Cardiac septum (tissue), 1 donor: Measurements from ENCODE around the gene LRP2. TPM values are rescaled to one million over a fixed set of nuclear protein-coding genes. Genes with fewer than 3 reads are reported as not detected.
"Not testable (repeated sequence)": the region's sequence is repeated elsewhere in the genome, so short reads cannot be mapped to it uniquely, and the experiment has no call there.

ENCODE experiments used
- DNase-seq: peaks from one replicate; pipeline ENCODE4 v3.0.0-alpha.2; 2020; ENCODE audit warnings: low spot score
- intact Hi-C: fragments of 100-400 bp; cut with DNase I; formaldehyde crosslinking; loops from one replicate; pipeline ENCODE4 v1.14.0; 2022
- total RNA-seq: library from RNA; stranded (reverse); fragmentation: NEBNext Ultra II Directional; extraction: Animal tissue kit (Norgen Biotek cat#: 25700); gene quantifications from one replicate; pipeline ENCODE4 v1.2.1, GENCODE V29; 2021
- donor health status: DM: no; HTN: no; CAD: no.

The LRP2 gene
- total RNA-seq, 1 donor from 2014 or later: 0.30 TPM

GRCh38 chr2:169351725-169352124 lies 10.6 kb downstream of the LRP2 start:
- intact Hi-C loops: no loop called here
- no peak for DNase-seq

GRCh38 chr2:169349535-169349934 lies 12.8 kb downstream of the LRP2 start:
- DNase-seq: no peak
- intact Hi-C loops: no loop called here

- DNase-seq: no peak
- intact Hi-C loops: no loop called here
These were observed 13.9 kb downstream of the LRP2 start for GRCh38 chr2:169348321-169349024.

GRCh38 chr2:169345486-169346437 lies 16.6 kb downstream of the LRP2 start:
- no peak for DNase-seq
- intact Hi-C loops: no loop called here

- no peak for DNase-seq
- intact Hi-C loops: no loop called here
These were observed 17.4 kb downstream of the LRP2 start for GRCh38 chr2:169344736-169345485.

- DNase-seq: no peak
- intact Hi-C loops: no loop called here
These were observed 19.1 kb downstream of the LRP2 start for GRCh38 chr2:169343202-169343601.

GRCh38 chr2:169339657-169340056 lies 22.7 kb downstream of the LRP2 start:
- intact Hi-C loops: no loop called here
- no peak for DNase-seq

- DNase-seq: no peak
- intact Hi-C loops: no loop called here
These were observed 25.6 kb downstream of the LRP2 start for GRCh38 chr2:169336695-169337094.

GRCh38 chr2:169330555-169331198 lies 31.7 kb downstream of the LRP2 start:
- DNase-seq: no peak
- intact Hi-C loops: no loop called here

GRCh38 chr2:169329688-169330554 lies 32.4 kb downstream of the LRP2 start:
- no peak for DNase-seq
- intact Hi-C loops: no loop called here

- intact Hi-C loops: no loop called here
- no peak for DNase-seq
These were observed 33.5 kb downstream of the LRP2 start for GRCh38 chr2:169328785-169329184.

GRCh38 chr2:169327837-169328236 lies 34.5 kb downstream of the LRP2 start:
- intact Hi-C loops, DNase-seq: not testable (repeated sequence)

- intact Hi-C loops, DNase-seq: not testable (repeated sequence)
These were observed 36.4 kb downstream of the LRP2 start for GRCh38 chr2:169325886-169326285.

GRCh38 chr2:169324581-169325260 lies 37.6 kb downstream of the LRP2 start:
- intact Hi-C loops: no loop called here
- DNase-seq: no peak

- intact Hi-C loops: no loop called here
- DNase-seq: no peak
These were observed 38.5 kb downstream of the LRP2 start for GRCh38 chr2:169323841-169324240.

- intact Hi-C loops: no loop called here
These were observed 41.8 kb downstream of the LRP2 start for GRCh38 chr2:169320561-169320960.

GRCh38 chr2:169315357-169315756 lies 47.0 kb downstream of the LRP2 start:
- intact Hi-C loops: no loop called here

More at GRCh38 chr2:169320561-169320960, 41.8 kb downstream of the LRP2 start:
- DNase-seq: no peak

GRCh38 chr2:169308349-169308748 lies 54.0 kb downstream of the LRP2 start:
- intact Hi-C loops, DNase-seq: not testable (repeated sequence)

More at GRCh38 chr2:169315357-169315756, 47.0 kb downstream of the LRP2 start:
- DNase-seq: no peak
